Renal cortex interstitium (tissue), 11 donors: ENCODE measurements around the gene PRPF6. TPM values are rescaled to one million over a fixed set of nuclear protein-coding genes. Genes with fewer than 3 reads are reported as not detected.

Experiments used
- DNase-seq, 11 donors: peaks; one replicate each; pipeline ENCODE4 v3.0.0-alpha.2; 2013; ENCODE audit warnings: low read depth in 9 of 11, low spot score in 4 of 11; ENCODE audit errors: extremely low read depth in 1 of 11
- polyA plus RNA-seq, 3 donors: library from polyadenylated mRNA; unstranded; fragments of 120-200 nt; gene quantifications; one replicate each; pipeline ENCODE4 v1.2.1, GENCODE V29; 2013; ENCODE audit not compliant: insufficient read length in 3 of 3

The PRPF6 gene
- polyA plus RNA-seq, 3 donors: 81.8 to 95.2 (median 87.4) TPM

- DNase-seq: no peak
Observed at GRCh38 chr20:64022671-64023360, 41.9 kb downstream of the PRPF6 start.

GRCh38 chr20:64023361-64024140 lies 42.6 kb downstream of the PRPF6 start:
- DNase-seq: no peak

GRCh38 chr20:64024141-64024990 lies 43.4 kb downstream of the PRPF6 start:
- DNase-seq: no peak

GRCh38 chr20:64025101-64025825 lies 44.3 kb downstream of the PRPF6 start:
- DNase-seq: no peak

- DNase-seq: no peak
Observed at GRCh38 chr20:64025826-64026412, 45.0 kb downstream of the PRPF6 start.

- DNase-seq: no peak
Observed at GRCh38 chr20:64027981-64028685, 47.2 kb downstream of the PRPF6 start.

GRCh38 chr20:64029293-64030117 lies 48.6 kb downstream of the PRPF6 start:
- DNase-seq: no peak

GRCh38 chr20:64030371-64031134 lies 49.6 kb downstream of the PRPF6 start:
- no peak for DNase-seq

GRCh38 chr20:64031822-64032314 lies 50.9 kb downstream of the PRPF6 start:
- DNase-seq: no peak

- no peak for DNase-seq
Observed at GRCh38 chr20:64032706-64033624, 52.0 kb downstream of the PRPF6 start.

- no peak for DNase-seq
Observed at GRCh38 chr20:64033981-64034493, 53.1 kb downstream of the PRPF6 start.

GRCh38 chr20:64035066-64035932 lies 54.4 kb downstream of the PRPF6 start:
- no peak for DNase-seq

GRCh38 chr20:64035933-64036345 lies 55.0 kb downstream of the PRPF6 start, which contains the start of gene C20orf204:
Gene C20orf204, plus strand, starts transcription at chr20:64036182. Its CDS starts 142 bp downstream, at chr20:64036324.
- DNase-seq: no peak
